Lower leg skin (tissue), 3 donors: ENCODE measurements around the gene BEND5.

Experiments
- CTCF ChIP-seq, 3 donors: fragments of 450-650 bp; IDR thresholded peaks; one replicate each; pipeline ENCODE4 v1.5.1; 2016; ENCODE audit warnings: antibody characterized with exemption in 3 of 3, mild to moderate bottlenecking in 3 of 3, moderate library complexity in 2 of 3
- POLR2A ChIP-seq, 2 donors: fragments of 450-650 bp; IDR thresholded peaks; one replicate each; pipeline ENCODE4 v1.6.1; 2016 to 2017; ENCODE audit warnings: antibody characterized with exemption in 2 of 2, mild to moderate bottlenecking in 1 of 2, moderate library complexity in 1 of 2

- TF ChIP-seq CTCF (IDR thresholded peaks at IDR 0.05) (no peak), POLR2A (IDR thresholded peaks at IDR 0.05) (no peak)
Measured at GRCh38 chr1:48683839-48684238, 92.9 kb downstream of the BEND5 start.
